Measurements from ENCODE around the gene NOG. TPM values are rescaled to one million over a fixed set of nuclear protein-coding genes. Genes with fewer than 3 reads are reported as not detected.

The NOG gene
- total RNA-seq, 1 experiment from 2014 or later, result 0.25 TPM

GRCh38 chr17:56596691-56597494, 3.4 kb downstream of the NOG start:
- ChIA-PET RAD21 (ENCODE audit: low non-redundant PET in 1 of 2, low total read pairs in 2 of 2, uncharacterized antibody in 2 of 2, unreplicated experiment in 2 of 2) (no interaction called here), POLR2A (no interaction called here), CTCF (no interaction called here)
- ATAC-seq (no peak), DNase-seq (ENCODE audit: low read depth, low spot score) (no peak)
- peaks cover 5 to 23% of the 10 kb centered on the region in 2 experiments; a peak in 2 of 4 replicates for H3K4me1 ChIP-seq (ENCODE audit: control insufficient read depth in 1 of 2, insufficient read depth in 2 of 2, low read length in 2 of 2)
- H3K27ac ChIP-seq (ENCODE audit: low read depth, low read length), result no peak overlapping the region
- H3K4me3 ChIP-seq (replicated peaks in 1 of 2; ENCODE audit: low read depth in 1 of 2, low read length in 2 of 2), result no peak overlapping the region
- H3K9me3 ChIP-seq (ENCODE audit: control insufficient read depth in 1 of 2, insufficient read depth in 1 of 2, low read depth in 1 of 2, low read length in 2 of 2), result no peaks in the 10 kb centered on the region
- H4K20me1 ChIP-seq (ENCODE audit: insufficient read depth), result no peaks in the 10 kb centered on the region
- peaks cover 14% of the 10 kb centered on the region; the same call in 1 of the 2 replicates for H3K27me3 ChIP-seq (ENCODE audit: insufficient read depth, low read length)
- H2AFZ ChIP-seq (ENCODE audit: low read depth, low read length, poor library complexity, severe bottlenecking), result no peak overlapping the region
- intact Hi-C loops (cut with micrococcal nuclease), result no loop called here
- H3K9me2 ChIP-seq (ENCODE audit: insufficient read depth), result no peaks in the 10 kb centered on the region
- no TSS peak for BruUV-seq (replicated peaks)
- H3K4me2 ChIP-seq (ENCODE audit: low read length), result no peak overlapping the region
- TF ChIP-seq ZBTB33 (IDR thresholded peaks at IDR 0.05; ENCODE audit: extremely low read depth, insufficient replicate concordance, low read length) (no peak), POLR2A (IDR thresholded peaks at IDR 0.05; ENCODE audit: borderline replicate concordance, extremely low read depth, insufficient read depth, insufficient read length) (no peak), CTCF (IDR thresholded peaks at IDR 0.05 in 2 of 3, conservative IDR thresholded peaks at IDR 0.05 in 1 of 3; ENCODE audit: borderline replicate concordance in 1 of 3, insufficient read depth in 1 of 3, low read depth in 2 of 3, low read length in 2 of 3) (no peak), ZNF274 (IDR thresholded peaks at IDR 0.05; ENCODE audit: low read depth, low read length) (no peak), YY1 (IDR thresholded peaks at IDR 0.05; ENCODE audit: extremely low read depth, insufficient replicate concordance, low read depth, low read length) (no peak), SP1 (IDR thresholded peaks at IDR 0.05; ENCODE audit: low read depth) (no peak), FOSL1 (IDR thresholded peaks at IDR 0.05; ENCODE audit: low read depth) (no peak), ELF1 (IDR thresholded peaks at IDR 0.05; ENCODE audit: borderline replicate concordance, low read depth) (no peak), EGR1 (IDR thresholded peaks at IDR 0.05; ENCODE audit: low read depth) (no peak), MAX (IDR thresholded peaks at IDR 0.05) (no peak), RAD21 (IDR thresholded peaks at IDR 0.05; ENCODE audit: low read depth) (no peak), REST (IDR thresholded peaks at IDR 0.05; ENCODE audit: low read depth) (no peak), SIN3A (IDR thresholded peaks at IDR 0.05; ENCODE audit: low read depth) (no peak), CBX3 (IDR thresholded peaks at IDR 0.05; ENCODE audit: low read depth) (no peak), EZH2phosphoT487 (IDR thresholded peaks at IDR 0.05; ENCODE audit: borderline replicate concordance) (no peak), POLR2AphosphoS5 (IDR thresholded peaks at IDR 0.05; ENCODE audit: low read depth, low read length) (no peak), CEBPB (IDR thresholded peaks at IDR 0.05; ENCODE audit: low read depth) (no peak), ZFX (IDR thresholded peaks at IDR 0.05) (no peak)
- H3K9ac ChIP-seq (ENCODE audit: low read length), result no peak overlapping the region
- no peaks in the 10 kb centered on the region for H3K36me3 ChIP-seq (ENCODE audit: control insufficient read depth in 1 of 2, insufficient read depth in 2 of 2, low read length in 2 of 2)
- no peaks in the 10 kb centered on the region for H3K79me2 ChIP-seq (ENCODE audit: insufficient read depth, low read length)
